Activated CD8-positive, alpha-beta T cell treated with anti-CD3 and anti-CD28 coated beads for 36 hours (primary cell): ENCODE measurements around the gene VAV1. TPM values are rescaled to one million over a fixed set of nuclear protein-coding genes. Genes with fewer than 3 reads are reported as not detected.
A peak's percentile ranks its signal among the peaks of the same experiment; 100 is the strongest.

ENCODE experiments used
- ATAC-seq: fragments of 200-7000 bp; cut with Tn5 transposase; one replicate; pipeline ENCODE4 v1.10.0; 2021; ENCODE audit warnings: mild to moderate bottlenecking, moderate library complexity
- CTCF ChIA-PET: fragments of 350-600 bp; sonication (Branson Sonifier 250); formaldehyde crosslinking; loops from one replicate; lab custom pipeline; 2021; ENCODE audit warnings: antibody characterized with exemption; lab: Charles Lee
- POLR2A ChIA-PET: fragments of 350-600 bp; sonication (Branson Sonifier 250); formaldehyde crosslinking; loops from one replicate; lab custom pipeline; 2021; ENCODE audit warnings: antibody characterized with exemption; lab: Charles Lee
- DNase-seq: peaks from one replicate; pipeline ENCODE4 v3.0.0-alpha.2; 2020
- H3K27ac Mint-ChIP-seq: one replicate; pipeline ENCODE4 v1.8.0; 2021; ENCODE audit warnings: mild to moderate bottlenecking, mixed read lengths
- H3K27me3 Mint-ChIP-seq: one replicate; pipeline ENCODE4 v1.8.0; 2021; ENCODE audit warnings: mixed read lengths
- H3K36me3 Mint-ChIP-seq: one replicate; pipeline ENCODE4 v1.8.0; 2021; ENCODE audit warnings: low read depth, mixed read lengths
- H3K4me1 Mint-ChIP-seq: one replicate; pipeline ENCODE4 v1.8.0; 2021; ENCODE audit warnings: low read depth, mixed read lengths
- H3K4me3 Mint-ChIP-seq: one replicate; pipeline ENCODE4 v1.8.0; 2021; ENCODE audit warnings: mild to moderate bottlenecking, moderate library complexity, mixed read lengths
- H3K9me3 Mint-ChIP-seq: one replicate; pipeline ENCODE4 v1.8.0; 2021; ENCODE audit warnings: mixed read lengths
- intact Hi-C: fragments of 100-400 bp; cut with micrococcal nuclease; formaldehyde crosslinking; loops from one replicate; pipeline ENCODE4 v1.10.0; 2022
- total RNA-seq, 2 experiments: library from RNA; stranded (reverse); gene quantifications; one replicate each; pipeline ENCODE4 v1.2.3, GENCODE V29; 2021
- TF ChIP-seq, protein P1 (sequence below): fragments of 200-600 bp; IDR thresholded peaks from one replicate; pipeline ENCODE4 v1.8.0; 2022; ENCODE audit warnings: antibody characterized with exemption, mild to moderate bottlenecking

The VAV1 gene
- total RNA-seq, 2 experiments from 2014 or later = 61.7 to 65.4 TPM

DNA sequence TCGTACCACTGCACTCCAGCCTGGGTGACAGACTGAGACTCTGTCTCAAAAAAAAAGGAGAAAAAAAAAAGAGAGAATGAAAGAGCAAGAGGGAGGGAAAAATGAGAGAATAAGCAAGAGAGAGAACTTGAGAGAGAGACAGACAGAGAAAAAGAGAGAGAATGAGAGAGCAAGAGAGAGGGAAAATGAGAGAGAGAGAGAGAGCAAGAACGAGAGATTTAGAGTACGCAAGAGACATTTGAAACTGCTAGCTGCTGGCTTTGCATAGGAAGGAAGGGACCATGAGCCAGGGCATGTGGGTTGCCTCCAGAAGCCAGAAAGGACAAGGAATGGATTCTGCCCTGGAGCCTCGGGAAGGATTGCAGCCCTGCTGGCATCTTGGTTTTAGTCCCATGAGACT is 105.3 kb downstream of the VAV1 start:
- Mint-ChIP-seq H3K27ac (no peak overlapping the region), H3K4me3 (no peak overlapping the region), H3K4me1 (peaks cover 3% of the 10 kb centered on the region), H3K36me3 (no peaks in the 10 kb centered on the region), H3K9me3 (no peaks in the 10 kb centered on the region), H3K27me3 (no peaks in the 10 kb centered on the region)
- CTCF ChIA-PET = no interaction called here
- intact Hi-C loops = no loop called here
- ATAC-seq (no peak), DNase-seq (no peak)
- POLR2A ChIA-PET = no interaction called here
- TF ChIP-seq, protein P1, sequence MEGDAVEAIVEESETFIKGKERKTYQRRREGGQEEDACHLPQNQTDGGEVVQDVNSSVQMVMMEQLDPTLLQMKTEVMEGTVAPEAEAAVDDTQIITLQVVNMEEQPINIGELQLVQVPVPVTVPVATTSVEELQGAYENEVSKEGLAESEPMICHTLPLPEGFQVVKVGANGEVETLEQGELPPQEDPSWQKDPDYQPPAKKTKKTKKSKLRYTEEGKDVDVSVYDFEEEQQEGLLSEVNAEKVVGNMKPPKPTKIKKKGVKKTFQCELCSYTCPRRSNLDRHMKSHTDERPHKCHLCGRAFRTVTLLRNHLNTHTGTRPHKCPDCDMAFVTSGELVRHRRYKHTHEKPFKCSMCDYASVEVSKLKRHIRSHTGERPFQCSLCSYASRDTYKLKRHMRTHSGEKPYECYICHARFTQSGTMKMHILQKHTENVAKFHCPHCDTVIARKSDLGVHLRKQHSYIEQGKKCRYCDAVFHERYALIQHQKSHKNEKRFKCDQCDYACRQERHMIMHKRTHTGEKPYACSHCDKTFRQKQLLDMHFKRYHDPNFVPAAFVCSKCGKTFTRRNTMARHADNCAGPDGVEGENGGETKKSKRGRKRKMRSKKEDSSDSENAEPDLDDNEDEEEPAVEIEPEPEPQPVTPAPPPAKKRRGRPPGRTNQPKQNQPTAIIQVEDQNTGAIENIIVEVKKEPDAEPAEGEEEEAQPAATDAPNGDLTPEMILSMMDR = no peak

DNA sequence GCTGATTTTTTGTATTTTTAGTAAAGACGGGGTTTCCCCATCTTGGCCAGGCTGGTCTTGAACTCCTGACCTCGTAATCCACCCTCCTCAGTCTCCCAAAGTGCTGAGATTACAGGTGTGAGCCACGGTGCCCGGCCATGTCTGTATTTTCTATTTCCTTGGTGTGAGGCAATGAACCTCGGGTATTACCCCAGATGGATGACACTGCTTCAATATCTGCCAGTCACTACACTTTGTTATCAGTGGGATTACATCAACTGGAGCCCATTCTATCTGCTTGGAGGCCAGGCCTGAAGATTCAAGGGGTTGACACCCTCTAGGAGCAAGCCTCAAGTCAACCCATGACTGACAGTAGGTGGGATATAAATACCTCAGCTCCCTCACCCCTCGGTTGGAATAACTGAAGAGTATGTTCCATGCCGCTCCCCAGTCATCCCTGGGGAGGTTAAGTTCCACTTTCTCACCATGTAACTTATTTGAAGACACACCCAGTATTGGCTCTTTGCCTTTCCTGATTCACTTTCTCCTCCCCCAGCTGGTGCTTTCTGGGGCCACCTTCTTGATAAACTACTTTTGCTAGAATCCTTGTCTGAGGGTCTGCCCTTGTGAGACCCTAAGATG is 113.9 kb downstream of the VAV1 start:
- ChIA-PET CTCF (interaction anchor here (1.8 kb wide), 1 partner anchor 23 kb away, joined by 6 read pairs; no protein-coding TSS in a partner anchor), POLR2A (no interaction called here)
- H3K27ac Mint-ChIP-seq = no peak overlapping the region
- DNase-seq = peak; percentile 11
- H3K36me3 Mint-ChIP-seq = peaks cover 9% of the 10 kb centered on the region
- H3K4me1 Mint-ChIP-seq = peaks cover 42% of the 10 kb centered on the region
- H3K27me3 Mint-ChIP-seq = no peaks in the 10 kb centered on the region
- intact Hi-C loops = no loop called here
- H3K4me3 Mint-ChIP-seq = no peak overlapping the region
- peaks cover 18% of the 10 kb centered on the region for H3K9me3 Mint-ChIP-seq
- ATAC-seq = no peak
- TF ChIP-seq, protein P1 = no peak

DNA sequence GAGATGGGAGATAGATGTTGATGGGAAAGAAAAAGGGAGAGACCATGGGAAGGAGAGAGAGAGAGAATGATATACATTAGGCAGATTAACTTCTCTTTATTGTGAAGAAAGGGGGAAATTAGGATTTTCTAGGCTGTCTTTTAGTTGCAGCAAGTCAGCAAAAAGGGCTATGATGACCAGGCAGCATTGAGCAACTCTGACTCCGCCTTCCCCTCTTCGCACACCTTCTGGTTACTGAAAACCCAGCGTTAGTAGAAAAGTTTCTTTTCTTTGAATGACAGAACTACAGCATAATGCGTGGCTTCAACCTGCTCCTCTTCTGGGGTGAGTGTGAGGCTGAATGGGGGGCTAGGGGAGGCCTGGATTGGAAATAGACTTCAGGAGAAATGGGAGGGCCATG is 114.8 kb downstream of the VAV1 start, which contains the start of gene ADGRE1:
TSS of gene ADGRE1 (plus strand) at position 264 of the 400 bp plus-strand sequence. CDS start at position 294, 30 bp downstream.
- H3K27me3 Mint-ChIP-seq = no peaks in the 10 kb centered on the region
- H3K9me3 Mint-ChIP-seq = peaks cover 25% of the 10 kb centered on the region
- peaks cover 51% of the 10 kb centered on the region for H3K4me1 Mint-ChIP-seq
- peaks cover 16% of the 10 kb centered on the region for H3K36me3 Mint-ChIP-seq
- ChIA-PET POLR2A (interaction anchor here (1.1 kb wide), 1 partner anchor 86 kb away, joined by 3 read pairs; no protein-coding TSS in a partner anchor), CTCF (interaction anchor here (1.8 kb wide), 1 partner anchor 24 kb away, joined by 6 read pairs; no protein-coding TSS in a partner anchor)
- H3K4me3 Mint-ChIP-seq = no peak within 1 kb of the TSS
- DNase-seq (peak; percentile 54), ATAC-seq (peak; percentile 65)
- TF ChIP-seq, protein P1 = no peak
- H3K27ac Mint-ChIP-seq = peak within 1 kb of the TSS; percentile 28
- intact Hi-C loops = no loop called here

DNA sequence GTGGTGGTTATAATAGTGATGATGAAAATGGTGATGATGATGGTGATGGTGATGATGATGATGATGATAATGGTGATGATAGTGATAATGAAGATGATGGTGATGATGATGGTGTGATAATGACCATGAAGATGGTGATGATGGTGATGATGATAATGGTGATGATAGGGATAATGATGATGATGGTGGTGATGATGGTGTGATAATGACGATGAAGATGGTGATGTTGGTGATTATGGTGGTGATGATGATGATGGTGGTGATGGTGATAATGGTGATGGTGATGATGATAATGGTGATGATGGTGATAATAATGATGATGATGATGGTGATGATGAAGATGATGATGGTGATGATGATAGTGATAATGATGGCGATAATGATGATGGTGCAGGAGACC is 116.5 kb downstream of the VAV1 start:
- CTCF ChIA-PET = interaction anchor here (0.7 kb wide), 1 partner anchor 40 kb away, joined by 3 read pairs; no protein-coding TSS in a partner anchor
- no peak for ATAC-seq
- peaks cover 64% of the 10 kb centered on the region for H3K4me1 Mint-ChIP-seq
- peaks cover 26% of the 10 kb centered on the region for H3K36me3 Mint-ChIP-seq
- POLR2A ChIA-PET = no interaction called here
- H3K9me3 Mint-ChIP-seq = peaks cover 35% of the 10 kb centered on the region
- no peak overlapping the region for H3K4me3 Mint-ChIP-seq
- intact Hi-C loops = no loop called here
- no peak overlapping the region for H3K27ac Mint-ChIP-seq
- TF ChIP-seq, protein P1 = no peak
- no peaks in the 10 kb centered on the region for H3K27me3 Mint-ChIP-seq
- DNase-seq = no peak

DNA sequence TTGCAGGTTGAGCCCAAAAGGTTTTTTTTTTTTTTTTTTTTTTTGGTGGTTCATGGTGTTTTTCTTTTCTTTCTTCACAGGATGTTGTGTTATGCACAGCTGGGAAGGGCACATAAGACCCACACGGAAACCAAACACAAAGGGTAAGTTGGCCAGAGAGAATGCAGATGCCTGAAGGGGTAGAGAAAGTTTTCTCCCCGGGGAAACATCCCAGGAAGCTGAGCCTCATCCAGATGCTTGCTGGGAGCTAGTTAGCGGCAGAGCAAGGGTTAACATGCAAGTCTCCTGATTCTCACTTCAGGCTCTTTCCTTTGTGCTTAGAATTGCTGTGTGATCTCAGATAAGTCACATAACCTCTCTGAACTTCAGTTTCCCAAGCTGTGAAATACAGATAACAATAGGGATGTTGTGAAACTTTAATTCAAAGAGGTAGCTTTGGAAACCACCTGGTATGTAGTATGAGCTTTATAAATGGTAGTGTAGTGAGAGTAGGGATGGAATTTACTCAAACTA is 117.9 kb downstream of the VAV1 start:
- Mint-ChIP-seq H3K4me3 (peak overlapping the region; percentile 7), H3K9me3 (peaks cover 43% of the 10 kb centered on the region), H3K27ac (peak overlapping the region; percentile 88), H3K27me3 (no peaks in the 10 kb centered on the region), H3K4me1 (peaks cover 65% of the 10 kb centered on the region), H3K36me3 (peaks cover 27% of the 10 kb centered on the region)
- intact Hi-C loops = no loop called here
- ATAC-seq (peak; percentile 21), DNase-seq (no peak)
- TF ChIP-seq, protein P1 = no peak
- CTCF ChIA-PET = interaction anchor here (0.7 to 2.6 kb wide), 2 partner anchors 27 to 56 kb away, joined by 4 to 8 read pairs; no protein-coding TSS in a partner anchor
- POLR2A ChIA-PET = interaction anchor here (1.2 to 1.3 kb wide), 4 partner anchors 8 to 260 kb away, joined by 3 to 4 read pairs (median 4); no protein-coding TSS in a partner anchor
